ENCODE measurements around the gene GSTA4. TPM values are rescaled to one million over a fixed set of nuclear protein-coding genes. Genes with fewer than 3 reads are reported as not detected.
"Not testable (repeated sequence)": the region's sequence is repeated elsewhere in the genome, so short reads cannot be mapped to it uniquely, and the experiment has no call there.

GSTA4 gene
- total RNA-seq, 1 donor, result 46.3 TPM

DNA sequence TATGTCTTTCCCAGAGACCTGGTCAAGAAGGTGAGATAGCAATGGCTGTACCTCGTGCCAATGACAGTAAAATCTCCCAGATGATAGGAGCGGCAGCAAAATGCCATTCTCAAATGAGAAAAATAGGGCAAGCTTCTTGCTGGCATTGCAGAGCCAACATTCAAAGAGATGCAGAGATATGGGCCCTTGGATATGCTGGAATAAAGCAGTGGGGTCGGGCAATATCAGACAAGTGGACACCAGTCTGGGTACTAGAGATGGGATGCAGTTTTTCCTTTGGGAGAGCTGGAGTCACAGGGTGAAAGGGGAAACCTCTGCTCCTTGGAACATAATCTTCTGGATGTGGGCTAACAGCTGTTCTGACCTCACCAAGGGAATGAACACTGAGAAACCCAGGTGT is 29.0 kb downstream of the GSTA4 start:
- no peak for DNase-seq (ENCODE audit: low read depth)
- TF ChIP-seq, protein P1, sequence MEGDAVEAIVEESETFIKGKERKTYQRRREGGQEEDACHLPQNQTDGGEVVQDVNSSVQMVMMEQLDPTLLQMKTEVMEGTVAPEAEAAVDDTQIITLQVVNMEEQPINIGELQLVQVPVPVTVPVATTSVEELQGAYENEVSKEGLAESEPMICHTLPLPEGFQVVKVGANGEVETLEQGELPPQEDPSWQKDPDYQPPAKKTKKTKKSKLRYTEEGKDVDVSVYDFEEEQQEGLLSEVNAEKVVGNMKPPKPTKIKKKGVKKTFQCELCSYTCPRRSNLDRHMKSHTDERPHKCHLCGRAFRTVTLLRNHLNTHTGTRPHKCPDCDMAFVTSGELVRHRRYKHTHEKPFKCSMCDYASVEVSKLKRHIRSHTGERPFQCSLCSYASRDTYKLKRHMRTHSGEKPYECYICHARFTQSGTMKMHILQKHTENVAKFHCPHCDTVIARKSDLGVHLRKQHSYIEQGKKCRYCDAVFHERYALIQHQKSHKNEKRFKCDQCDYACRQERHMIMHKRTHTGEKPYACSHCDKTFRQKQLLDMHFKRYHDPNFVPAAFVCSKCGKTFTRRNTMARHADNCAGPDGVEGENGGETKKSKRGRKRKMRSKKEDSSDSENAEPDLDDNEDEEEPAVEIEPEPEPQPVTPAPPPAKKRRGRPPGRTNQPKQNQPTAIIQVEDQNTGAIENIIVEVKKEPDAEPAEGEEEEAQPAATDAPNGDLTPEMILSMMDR (IDR thresholded peaks at IDR 0.05; ENCODE audit: insufficient read depth, low read length), result no peak
- no peak overlapping the region for H3K4me3 ChIP-seq (ENCODE audit: low read depth, low read length)

DNA sequence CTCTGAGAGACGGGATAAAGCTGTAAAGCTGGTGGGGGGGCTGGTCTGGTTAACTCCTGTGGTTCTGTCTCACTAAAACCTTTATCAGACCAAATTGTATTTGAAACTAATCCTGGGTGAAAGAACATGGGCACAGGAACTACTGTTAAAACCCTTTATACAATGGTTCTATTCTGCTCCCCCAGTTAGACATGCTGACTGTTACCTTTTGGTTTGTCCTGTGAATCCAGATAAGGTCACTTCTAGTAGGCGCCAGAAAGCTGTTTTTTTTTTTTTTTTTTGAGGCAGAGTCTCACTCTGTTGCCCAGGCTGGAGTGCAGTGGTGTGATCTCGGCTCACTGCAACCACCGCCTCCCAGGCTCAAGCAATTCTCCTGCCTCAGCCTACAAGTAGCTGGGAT is 29.7 kb downstream of the GSTA4 start:
- DNase-seq (ENCODE audit: low read depth), result no peak
- TF ChIP-seq, protein P1 (IDR thresholded peaks at IDR 0.05; ENCODE audit: insufficient read depth, low read length), result no peak
- H3K4me3 ChIP-seq (ENCODE audit: low read depth, low read length), result no peak overlapping the region

DNA sequence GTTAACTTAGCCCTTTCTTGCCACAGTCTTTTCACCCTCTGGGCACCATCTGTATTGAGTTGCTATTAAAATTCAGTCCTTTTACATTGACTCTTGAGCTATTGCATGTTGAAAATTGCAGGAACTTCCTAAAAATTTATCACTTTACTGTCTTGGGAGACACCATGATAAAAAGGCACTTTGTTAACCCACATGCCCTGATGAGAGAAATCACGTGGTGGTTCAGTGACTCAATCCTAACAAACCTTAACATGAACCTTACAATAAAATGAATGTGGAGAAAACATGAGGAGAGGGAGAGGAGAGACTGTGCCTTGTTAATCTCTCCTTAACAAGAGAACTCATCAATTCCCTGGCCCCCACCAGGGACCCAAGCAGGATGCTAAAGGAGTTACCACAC is 30.8 kb downstream of the GSTA4 start:
- TF ChIP-seq, protein P1 (IDR thresholded peaks at IDR 0.05; ENCODE audit: insufficient read depth, low read length), result no peak
- no peak for DNase-seq (ENCODE audit: low read depth)
- H3K4me3 ChIP-seq (ENCODE audit: low read depth, low read length), result no peak overlapping the region

DNA sequence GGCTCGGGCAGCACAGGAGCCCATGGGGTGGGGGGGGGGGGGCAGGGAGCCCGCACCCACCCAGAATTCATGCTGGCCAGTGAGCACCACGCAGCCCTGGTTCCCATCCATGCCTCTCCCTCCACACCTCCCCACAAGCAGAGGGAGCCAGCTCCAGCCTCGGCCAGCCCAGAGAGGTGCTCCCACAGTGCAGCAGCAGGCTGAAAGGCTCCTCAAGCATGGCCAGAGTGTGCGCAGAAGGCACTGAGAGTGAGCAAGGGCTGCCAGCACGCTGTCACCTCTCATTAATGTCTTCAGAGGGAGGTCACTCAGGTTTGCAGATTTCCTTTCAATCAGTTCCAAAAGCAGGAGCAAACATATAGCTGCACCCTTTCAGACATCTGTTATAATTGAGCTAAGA is 32.4 kb downstream of the GSTA4 start:
- no peak for DNase-seq (ENCODE audit: low read depth)
- TF ChIP-seq, protein P1 (IDR thresholded peaks at IDR 0.05; ENCODE audit: insufficient read depth, low read length), result no peak
- no peak overlapping the region for H3K4me3 ChIP-seq (ENCODE audit: low read depth, low read length)

GRCh38 chr6:52961022-52961421 is 34.1 kb downstream of the GSTA4 start:
- not testable (repeated sequence) for H3K4me3 ChIP-seq (ENCODE audit: low read depth, low read length); DNase-seq (ENCODE audit: low read depth)

GRCh38 chr6:52960211-52960610 is 34.9 kb downstream of the GSTA4 start:
- DNase-seq (ENCODE audit: low read depth); H3K4me3 ChIP-seq (ENCODE audit: low read depth, low read length): not testable (repeated sequence)

GRCh38 chr6:52958546-52959255 is 36.4 kb downstream of the GSTA4 start:
- TF ChIP-seq, protein P1 (IDR thresholded peaks at IDR 0.05; ENCODE audit: insufficient read depth, low read length), result no peak
- no peak overlapping the region for H3K4me3 ChIP-seq (ENCODE audit: low read depth, low read length)
- DNase-seq (ENCODE audit: low read depth), result no peak

GRCh38 chr6:52955871-52956270 is 39.2 kb downstream of the GSTA4 start:
- TF ChIP-seq, protein P1 (IDR thresholded peaks at IDR 0.05; ENCODE audit: insufficient read depth, low read length), result no peak
- no peak overlapping the region for H3K4me3 ChIP-seq (ENCODE audit: low read depth, low read length)
- DNase-seq (ENCODE audit: low read depth), result no peak
